Esophagus mucosa (tissue), 1 donor: Measurements from ENCODE around the gene GLIS2. TPM values are rescaled to one million over a fixed set of nuclear protein-coding genes. Genes with fewer than 3 reads are reported as not detected.
A peak's percentile ranks its signal among the peaks of the same experiment; 100 is the strongest.
"Not testable (repeated sequence)": the region's sequence is repeated elsewhere in the genome, so short reads cannot be mapped to it uniquely, and the experiment has no call there.

Experiments
- ATAC-seq: fragments of 200-7000 bp; cut with Tn5 transposase; one replicate; pipeline ENCODE4 v1.9.1; 2020
- total RNA-seq: library from RNA; stranded (reverse); gene quantifications from one replicate; pipeline ENCODE4 v1.2.4, GENCODE V29; 2023
- donor health status: DM: yes; HTN: yes; CAD: no.

The GLIS2 gene
- total RNA-seq, 1 donor from 2014 or later: 0.80 TPM

DNA sequence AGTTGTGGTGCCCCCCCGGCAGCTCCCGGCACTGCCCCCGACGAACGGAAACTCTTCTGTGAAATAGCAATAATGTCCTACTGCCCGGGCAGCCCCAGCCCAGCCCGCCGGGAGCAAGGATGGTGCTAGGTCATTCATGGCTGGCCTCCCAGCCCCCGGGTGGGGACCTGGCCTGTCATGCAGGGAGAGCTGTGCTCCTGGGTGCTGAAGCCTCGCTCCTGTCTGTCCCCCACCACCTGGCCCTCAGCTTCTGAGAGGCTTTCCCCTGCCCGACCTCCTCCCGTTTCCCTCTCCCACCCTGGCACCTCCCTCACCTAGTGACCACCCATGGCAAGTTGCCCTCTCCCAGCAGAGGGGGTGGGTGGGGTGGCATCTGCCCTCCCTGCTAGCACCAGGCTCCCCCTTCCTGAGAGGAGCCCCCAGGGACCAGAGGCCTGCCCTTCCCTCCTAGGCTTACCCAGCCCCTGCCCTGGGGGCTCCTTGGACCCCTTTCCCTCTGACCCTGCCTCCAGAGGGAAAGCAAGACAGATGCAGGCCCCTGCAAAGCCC is 21.7 kb downstream of the GLIS2 start:
- ATAC-seq: no peak

DNA sequence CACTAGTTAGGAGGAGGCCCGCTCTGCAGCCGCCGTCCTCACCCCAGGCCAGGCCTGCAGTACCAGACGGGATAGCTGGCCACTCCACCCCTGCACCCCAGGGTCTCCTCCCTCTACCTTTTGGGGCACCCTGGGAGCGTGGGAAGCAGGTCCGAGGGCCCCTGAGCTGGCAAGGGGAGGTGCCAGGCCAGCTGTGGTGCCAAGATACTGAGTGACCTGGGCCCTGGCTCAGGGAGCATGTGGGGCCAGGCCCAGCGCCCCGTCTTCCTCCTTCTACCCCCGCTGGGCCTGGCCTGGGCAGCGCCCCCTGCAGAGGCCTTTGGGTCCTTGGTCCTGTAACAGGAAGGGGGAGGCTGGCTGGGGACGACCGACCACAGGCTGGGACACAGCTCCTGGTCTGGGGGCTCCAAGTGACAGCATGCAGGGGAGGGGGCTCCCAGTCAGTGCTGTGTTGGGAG is 22.3 kb downstream of the GLIS2 start:
- no peak for ATAC-seq

DNA sequence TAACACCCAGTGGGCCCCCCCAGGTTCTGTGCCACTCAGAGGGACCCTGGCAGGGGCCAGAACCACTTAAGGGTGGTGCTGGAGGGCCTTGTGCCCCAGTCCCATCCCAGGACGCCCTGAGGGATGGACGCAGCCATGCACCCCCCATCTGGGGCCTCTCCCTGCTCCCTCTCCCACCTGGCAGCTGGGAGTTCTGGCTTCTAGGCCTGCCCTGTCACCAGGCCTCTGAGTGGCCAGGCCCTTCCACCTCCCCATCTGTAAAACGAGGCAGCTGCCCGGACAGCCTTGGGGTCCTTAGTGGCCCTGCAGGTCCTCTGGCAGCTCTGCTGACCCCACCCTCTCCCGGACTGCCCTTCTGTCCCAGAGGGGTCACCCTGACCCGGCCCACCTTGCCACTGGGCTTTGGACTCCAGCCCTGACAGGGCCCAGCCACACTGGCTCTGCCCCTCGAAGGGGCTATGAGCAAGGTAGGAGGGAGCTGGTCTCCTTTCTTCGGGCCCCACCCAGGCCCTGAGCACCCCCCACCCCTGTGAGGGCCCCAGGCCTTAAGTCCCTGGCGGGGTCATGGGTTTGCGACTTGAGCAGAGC is 22.9 kb downstream of the GLIS2 start:
- ATAC-seq: no peak

DNA sequence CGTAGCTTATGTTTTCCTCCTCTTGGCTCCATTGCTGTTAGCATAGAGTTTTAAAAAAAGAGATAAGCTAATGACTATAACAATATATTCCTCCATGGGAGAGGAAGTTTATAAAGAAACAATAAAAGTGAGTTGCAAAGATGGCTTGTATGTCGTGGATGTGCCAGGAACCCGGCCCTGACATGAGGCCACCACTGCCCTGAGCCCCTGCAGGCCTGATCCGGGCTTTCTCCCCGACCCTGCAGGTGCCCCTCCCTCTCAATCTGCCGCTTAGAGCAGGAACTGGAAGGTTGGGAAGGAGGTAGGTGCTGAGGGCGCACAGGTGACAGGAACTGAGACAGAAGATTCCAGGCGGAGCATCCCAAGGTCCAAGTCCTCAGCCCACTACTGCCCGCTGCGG is 23.6 kb downstream of the GLIS2 start:
- no peak for ATAC-seq

DNA sequence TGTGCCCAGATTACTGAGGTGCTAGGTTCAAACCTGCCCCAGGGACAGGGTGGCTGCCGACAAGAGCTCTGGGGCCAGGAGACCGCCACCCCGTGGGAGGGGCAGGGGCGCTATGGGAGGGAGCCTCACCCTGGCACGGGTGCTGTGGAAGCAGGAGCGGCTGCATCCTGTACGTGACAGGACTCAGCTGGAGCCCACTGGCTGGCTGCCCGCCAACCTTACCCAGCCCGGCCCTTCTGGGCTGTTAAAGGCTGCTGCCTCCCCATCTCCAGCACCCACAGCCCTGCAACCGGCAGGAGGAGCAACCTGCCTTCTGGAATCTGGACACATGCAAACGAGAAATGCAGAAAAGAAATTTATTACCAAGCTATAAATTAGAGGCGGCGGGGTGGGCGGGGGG is 24.0 kb downstream of the GLIS2 start:
- no peak for ATAC-seq

DNA sequence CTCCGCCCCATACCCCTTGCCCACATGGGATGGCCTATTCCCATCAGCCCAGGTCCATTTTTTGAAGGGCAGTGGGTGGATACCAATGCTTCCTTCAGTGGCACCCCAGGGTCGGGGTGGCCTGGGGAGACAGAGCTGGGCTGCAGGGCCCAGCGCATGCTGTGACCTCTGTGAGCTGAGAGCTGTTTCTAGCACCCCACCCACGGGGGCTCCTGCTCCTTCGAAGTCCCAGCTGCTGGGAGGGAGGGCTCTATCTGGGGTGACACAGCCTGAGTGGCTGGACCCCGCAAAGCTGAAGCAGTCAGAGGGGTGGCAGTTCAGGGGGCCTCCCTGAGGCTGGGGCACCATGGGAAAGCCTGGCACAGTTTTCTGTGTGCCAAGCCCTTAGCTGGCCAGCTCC is 24.6 kb downstream of the GLIS2 start:
- ATAC-seq: no peak

DNA sequence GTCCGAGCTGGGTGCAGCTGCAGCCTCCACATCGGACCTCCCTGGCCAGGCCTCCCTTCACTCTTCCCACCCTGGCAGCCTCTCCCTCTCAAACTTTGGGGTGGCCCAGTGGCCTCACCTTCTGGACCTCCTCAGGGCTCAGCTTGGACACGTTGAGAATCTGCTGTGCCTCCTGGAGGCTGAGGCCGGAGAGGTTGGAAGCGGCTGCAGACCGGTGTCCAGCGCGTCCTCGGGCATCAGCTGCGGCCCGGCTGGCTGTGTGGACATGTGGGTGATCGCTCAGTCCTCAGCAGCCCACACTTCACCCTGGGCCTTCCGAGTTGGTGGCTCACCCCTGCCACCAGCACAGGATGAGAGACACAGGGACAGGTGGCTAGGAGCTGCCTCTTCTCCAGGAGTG is 25.4 kb downstream of the GLIS2 start:
- ATAC-seq: no peak

DNA sequence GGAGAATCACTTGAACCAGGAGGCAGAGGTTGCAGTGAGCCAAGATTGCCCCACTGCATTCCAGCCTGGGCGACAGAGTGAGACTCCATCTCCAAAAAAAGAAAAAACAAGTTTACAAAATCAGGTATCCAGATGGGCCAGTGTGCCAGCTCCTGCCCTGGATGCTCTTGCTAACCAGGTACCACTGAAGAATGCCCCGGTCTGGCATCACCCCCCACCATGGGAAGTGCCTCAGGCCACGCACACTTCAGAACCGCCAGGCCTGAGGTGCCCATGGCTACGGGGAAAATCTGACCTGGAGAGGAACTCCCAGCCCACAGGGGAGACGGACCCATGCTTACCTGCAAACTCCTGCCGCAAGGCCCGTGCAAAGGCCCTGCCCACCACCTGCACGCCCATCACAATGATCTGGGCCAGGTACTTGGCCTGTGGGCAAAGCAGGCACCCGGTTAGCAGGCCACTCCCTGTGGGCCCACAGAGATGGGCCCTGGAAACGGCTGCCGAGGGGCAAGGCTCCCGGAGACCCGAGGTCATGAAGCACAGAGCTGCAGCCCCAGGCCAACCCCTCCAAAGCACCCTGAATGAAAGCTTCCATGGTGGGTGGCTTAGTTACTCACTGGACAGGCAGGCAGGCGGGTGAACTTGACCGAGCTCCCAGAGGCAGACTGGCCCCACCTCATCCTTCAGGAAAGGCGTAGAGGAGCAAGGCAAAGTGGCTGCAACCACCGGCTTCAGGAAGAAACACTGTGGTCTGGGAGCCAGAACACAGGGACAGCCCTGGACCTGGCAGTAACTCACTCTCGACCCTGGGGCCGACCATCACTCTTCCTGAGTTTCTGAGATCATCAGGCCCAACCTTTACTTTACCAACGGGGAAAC is 27.2 kb downstream of the GLIS2 start:
- ATAC-seq: no peak

DNA sequence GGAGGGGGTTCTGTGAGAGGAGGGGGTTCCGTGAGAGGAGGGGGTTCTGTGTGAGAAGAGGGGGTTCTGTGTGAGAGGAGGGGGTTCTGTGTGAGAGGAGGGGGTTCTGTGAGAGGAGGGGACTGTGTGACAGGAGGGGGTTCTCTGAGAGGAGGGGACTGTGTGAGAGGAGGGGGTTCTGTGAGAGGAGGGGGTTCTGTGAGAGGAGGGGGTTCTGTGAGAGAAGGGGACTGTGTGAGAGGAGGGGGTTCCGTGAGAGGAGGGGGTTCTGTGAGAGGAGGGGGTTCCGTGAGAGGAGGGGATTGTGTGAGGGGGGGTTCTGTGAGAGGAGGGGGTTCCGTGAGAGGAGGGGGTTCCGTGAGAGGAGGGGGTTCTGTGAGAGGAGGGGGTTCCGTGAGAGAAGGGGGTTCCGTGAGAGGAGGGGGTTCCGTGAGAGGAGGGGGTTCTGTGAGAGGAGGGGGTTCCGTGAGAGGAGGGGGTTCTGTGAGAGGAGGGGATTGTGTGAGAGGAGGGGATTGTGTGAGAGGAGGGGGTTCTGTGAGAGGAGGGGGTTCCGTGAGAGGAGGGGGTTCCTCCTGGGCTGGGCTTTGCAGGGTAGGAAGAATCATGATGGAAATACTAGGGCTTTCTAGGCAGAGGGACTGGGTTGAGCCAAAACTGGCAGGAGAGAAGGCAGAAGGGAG is 28.6 kb downstream of the GLIS2 start:
- ATAC-seq: not testable (repeated sequence)

DNA sequence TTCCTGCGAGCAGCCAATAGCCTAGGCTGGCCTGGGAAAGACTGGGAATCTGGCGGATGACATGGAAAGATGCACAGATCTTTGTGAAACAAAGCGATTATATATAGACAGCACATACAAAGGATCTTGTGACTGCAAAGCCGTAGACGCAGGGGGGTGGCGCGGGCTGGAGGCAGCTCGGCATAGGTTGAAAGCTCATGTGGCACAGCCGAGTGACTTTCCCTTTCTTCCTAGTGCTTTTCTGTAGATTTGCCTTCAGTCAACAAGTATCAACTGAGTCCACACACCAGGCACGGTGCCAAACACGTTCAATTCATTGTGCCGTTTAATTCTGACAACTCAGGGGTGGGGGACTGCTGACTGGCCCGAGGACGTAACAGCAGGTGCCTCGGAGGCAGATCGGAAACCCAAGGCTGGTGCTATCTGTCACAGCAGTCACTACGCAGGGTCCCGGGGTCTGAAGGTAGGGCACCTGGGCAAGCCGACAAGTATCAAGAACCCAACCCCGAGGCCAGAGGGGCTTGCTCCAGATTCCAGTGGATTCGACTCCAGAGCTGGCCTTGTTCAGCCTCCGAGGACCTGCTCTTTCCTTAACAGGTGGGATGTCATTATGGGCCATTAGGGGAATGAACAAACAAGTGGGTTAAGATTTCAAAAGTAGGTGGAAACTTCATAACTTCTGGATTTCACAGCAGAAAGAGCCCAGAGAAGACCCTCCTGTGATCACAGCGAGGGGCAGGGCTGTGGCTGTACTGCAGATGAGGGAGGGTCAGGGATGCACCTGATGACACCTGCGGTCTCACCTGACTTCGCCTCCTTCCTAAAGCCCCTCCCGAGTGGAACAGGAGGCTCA is 29.3 kb downstream of the GLIS2 start:
- ATAC-seq: no peak

DNA sequence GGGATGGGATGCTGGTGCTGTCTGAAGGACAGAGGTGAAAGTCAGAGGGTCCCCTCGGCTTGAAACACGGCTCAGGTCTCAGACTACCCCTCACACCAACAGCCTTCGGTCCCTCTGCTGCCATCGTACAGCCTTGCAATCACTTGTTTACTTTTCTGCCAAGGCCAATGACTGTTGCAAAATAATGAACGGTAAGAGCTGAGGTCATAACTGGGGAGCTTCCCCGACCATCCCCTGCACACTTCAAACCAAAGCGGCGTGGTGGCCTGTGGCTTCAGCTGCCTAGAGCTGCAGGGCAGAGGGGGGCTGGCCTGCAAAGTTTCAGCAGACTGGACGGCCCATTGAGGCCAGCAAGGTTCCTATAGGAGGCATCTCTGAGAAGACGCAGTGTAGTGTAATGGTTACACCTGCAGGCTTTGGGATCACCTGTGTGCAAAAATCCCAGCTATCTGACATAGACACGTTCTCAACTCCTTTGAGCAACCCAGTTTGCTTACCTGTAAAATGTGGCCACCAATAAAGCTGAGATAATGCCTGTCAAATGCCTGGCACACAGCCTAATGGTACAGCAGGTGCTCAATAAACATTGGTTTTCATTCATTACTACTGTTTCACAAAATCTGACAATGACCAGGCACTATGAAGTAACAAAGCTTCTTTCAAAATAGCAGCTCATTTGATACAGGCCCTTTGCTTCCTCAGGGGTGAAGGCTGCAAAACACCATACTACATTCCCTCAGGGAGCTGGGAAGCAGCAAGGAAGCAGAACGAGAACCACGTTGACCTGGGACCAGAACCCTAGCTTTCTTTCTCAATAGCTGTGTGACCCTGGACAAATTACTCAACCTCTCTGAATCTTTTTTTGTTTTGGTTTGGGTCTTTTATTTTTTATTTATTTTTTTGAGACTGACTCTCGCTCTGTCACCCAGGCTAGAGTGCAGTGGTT is 30.2 kb downstream of the GLIS2 start:
- no peak for ATAC-seq

DNA sequence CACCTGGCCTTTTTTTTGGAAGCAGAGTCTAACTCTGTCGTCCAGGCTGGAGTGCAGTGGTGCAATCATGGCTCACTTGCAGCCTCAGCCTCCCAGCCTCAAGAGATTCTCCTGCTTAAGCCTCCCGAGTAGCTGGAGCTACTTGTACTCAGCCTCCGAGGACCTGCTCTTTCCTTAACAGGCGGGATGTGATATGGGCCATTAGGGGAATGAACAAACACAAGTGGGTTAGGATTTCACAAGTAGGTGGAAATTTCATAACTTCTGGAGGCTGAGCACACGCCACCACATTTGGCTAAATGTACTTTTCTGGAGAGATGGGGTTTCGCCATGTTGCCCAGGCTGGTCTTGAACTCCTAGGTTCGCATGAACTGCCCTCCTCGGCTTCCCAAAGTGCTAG is 31.1 kb downstream of the GLIS2 start:
- no peak for ATAC-seq

DNA sequence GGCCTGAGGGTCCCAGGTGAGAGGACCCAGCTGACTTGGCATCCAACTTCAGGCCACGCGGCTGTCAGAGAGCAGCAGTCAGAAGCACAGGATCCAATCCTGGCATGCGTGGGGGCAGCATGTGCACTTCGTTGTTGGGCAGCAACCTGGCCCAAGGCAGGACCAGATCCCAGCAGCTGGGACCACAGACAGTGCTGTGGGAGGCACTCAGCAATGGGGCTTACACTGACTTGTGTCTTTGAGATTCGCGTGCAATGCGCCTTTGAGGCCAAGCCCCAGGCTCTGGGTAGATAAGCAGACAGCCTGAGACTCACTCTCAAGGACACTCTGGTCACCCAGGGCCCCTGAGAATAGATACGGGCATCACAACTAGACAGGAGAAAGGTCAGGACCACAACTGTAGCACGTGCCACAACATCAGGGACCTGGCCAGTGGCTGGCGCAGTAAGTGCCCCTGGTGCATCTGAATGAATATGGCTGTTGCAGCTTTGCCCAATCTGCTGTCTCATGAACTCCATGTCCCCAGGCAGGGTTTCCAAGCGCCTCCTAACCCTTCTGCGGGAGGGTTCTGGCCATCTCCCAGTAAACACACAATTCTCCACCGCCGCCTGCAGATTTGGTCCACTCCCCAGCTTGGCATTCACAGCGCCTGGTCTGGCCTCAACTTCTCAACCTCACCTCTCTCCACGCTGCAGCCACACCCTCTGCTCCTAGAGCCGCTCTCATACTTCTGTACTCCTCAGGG is 32.1 kb downstream of the GLIS2 start:
- no peak for ATAC-seq

DNA sequence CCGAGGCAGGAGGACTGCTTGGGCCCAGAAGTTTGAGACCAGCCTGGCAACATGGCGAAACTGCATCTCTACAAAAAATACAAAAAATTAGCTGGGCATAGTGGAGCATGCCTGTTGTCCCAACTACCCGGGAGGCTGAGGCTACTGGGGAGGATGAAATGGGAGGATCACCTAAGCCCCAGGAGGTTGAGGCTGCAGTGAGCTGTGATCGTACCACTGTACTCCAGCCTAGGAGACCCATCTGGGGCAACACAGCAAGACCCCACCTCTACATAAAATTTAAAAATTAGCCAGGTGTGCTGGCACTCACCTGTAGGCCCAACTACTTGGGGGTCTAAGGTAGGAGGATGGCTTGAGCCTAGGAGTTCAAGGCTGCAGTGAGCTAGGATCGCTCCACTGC is 33.5 kb downstream of the GLIS2 start:
- ATAC-seq: no peak

DNA sequence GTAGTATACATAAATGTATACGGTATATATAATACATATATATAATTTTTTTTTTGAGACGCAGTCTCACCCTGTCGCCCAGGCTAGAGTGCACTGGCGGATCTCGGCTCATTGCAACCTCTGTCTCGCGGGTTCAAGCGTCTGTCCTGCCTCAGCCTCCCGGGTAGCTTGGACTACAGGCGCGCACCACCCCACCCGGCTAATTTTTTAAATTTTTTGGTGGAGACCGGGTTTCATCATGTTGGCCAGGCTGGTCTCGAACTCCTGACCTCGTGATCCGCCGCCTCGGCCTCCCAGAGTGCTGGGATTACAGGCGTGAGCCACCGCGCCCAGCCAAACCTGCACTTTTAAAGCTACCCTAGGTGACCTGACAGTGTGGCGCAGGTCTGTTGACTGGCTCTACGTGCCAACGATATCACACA is 34.5 kb downstream of the GLIS2 start:
- ATAC-seq: peak; percentile 30

DNA sequence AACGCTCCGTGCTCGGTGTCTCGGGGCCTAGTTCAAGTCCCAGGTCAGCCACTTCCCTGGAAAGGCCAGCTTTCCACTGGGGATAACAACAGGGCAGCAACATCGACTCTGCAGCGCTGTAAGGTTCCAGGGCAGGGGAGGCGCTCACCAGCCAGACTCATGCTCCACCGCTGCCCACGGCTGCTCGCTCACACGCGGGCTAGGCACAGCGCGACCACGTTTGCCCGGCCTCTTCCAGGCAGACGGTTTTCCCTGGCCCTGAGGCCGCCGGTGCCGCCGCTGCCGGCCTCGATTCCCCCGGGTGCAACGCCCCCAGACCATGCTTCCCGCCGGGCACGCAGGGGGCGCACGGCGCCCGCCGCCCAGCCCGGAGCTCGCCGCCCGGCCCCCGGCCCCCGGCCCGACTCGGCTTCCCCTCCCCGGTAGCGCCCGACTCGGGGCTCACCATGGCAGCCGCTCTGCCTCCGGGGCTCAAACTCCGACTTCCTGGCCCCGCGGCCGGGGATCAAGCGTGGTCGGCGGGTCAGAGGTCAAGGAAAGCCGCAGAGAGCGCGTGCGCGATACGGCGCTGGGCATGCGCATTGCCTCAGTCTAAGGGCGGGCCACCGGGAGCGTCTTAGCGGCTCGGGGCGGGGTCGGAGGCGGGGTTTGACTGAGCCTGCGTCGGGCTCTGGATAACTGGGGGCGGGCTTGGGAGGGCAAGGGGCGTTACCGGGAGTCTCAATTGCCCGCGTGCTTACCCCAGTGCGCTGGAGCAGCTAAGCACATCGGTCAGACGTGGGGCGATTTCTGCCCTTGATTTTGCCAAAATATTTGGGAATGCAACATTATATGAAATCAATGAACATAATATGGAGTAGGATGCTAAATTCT is 35.2 kb downstream of the GLIS2 start, which contains the start of gene PAM16:
PAM16 (minus strand) TSS at position 535 of the 873 bp plus-strand sequence; CDS start at position 448, 87 bp downstream.
- ATAC-seq: peak; percentile 94

DNA sequence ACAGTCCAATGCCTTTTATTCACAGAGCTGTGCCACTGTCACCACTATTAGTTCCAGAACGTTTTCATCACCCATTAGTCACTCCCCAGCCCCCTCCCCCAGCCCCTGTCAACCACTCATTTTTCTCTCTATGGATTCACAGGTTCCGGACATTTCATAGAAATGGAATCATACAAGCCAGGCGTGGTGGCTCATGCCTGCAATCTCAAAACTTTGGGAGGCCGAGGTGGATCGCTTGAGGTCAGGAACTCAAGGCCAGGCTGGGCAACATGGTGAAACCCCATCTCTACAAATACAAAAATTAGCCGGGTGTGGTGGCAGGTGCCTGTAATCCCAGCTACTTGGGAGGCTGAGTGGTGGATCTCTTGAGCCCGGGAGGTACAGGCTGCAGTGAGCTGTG is 36.0 kb downstream of the GLIS2 start:
- ATAC-seq: no peak

DNA sequence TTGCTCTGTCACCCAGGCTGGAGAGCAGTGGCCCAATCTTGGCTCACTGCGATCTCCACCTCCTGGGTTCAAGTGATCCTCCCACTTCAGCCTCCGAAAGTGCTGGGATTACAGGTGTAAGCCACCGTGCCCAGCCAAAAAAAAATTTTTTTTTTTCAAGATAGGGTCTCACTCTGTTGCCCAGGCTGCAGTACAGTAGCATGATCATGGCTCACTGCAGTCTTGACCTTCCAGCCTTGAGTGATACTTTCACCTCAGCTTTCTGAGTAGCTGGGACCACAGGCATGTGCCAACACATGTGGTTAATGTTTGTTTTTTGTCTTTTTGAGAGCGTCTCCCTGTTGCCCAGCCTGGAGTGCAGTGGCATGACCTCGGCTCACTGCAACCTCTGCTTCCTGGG is 37.0 kb downstream of the GLIS2 start:
- ATAC-seq: no peak

DNA sequence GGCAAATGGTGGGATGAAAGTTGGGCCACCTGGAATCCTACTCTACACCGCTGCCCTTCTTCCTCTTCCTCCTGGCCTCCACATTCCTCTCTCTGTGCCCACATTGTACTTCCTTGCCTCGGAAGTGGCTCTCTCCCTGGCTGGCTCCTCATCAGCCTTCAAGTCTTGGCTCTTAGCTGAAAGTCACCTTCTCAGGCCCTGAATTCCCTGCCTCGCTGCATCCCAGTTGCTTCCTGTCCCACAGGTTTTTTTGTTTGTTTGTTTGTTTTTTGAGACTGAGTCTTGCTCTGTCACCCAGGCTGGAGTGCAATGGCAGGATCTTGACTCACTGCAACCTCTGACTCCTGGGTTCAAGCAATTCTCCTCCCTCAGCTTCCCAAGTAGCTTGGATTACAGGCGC is 37.8 kb downstream of the GLIS2 start:
- ATAC-seq: no peak
